ENCODE results near the gene ZNF268.

DNA sequence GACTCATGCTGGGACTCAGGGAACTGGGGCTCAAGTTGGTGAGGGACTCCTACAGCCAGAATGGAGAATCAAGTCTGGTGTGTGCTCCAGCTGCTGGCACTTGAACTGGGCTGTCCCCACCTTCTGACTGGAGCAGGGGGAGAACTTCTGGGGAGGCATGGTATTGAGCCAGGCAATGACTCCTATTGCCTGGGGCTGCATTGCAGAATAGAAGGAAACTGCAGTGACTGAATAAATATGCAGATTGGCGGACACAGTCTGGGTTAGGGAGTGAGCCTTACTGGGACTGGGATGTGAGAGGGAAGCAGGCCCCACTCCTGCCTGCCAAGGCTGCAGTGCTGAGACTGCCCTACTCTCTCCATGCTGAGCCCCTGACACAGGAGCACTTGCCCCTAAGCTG, 8.8 kb upstream of the ZNF268 start:
- no peak for TF ChIP-seq ZNF622 (IDR thresholded peaks at IDR 0.05)
- no peak for TF ChIP-seq HCFC1 (IDR thresholded peaks at IDR 0.05; ENCODE audit: low read length)
- no peak for TF ChIP-seq EP300 (IDR thresholded peaks at IDR 0.05; ENCODE audit: borderline replicate concordance in 1 of 2, control insufficient read depth in 1 of 2, low read depth in 2 of 2, low read length in 2 of 2)
- TF ChIP-seq, protein P1, sequence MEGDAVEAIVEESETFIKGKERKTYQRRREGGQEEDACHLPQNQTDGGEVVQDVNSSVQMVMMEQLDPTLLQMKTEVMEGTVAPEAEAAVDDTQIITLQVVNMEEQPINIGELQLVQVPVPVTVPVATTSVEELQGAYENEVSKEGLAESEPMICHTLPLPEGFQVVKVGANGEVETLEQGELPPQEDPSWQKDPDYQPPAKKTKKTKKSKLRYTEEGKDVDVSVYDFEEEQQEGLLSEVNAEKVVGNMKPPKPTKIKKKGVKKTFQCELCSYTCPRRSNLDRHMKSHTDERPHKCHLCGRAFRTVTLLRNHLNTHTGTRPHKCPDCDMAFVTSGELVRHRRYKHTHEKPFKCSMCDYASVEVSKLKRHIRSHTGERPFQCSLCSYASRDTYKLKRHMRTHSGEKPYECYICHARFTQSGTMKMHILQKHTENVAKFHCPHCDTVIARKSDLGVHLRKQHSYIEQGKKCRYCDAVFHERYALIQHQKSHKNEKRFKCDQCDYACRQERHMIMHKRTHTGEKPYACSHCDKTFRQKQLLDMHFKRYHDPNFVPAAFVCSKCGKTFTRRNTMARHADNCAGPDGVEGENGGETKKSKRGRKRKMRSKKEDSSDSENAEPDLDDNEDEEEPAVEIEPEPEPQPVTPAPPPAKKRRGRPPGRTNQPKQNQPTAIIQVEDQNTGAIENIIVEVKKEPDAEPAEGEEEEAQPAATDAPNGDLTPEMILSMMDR (IDR thresholded peaks at IDR 0.05 in 2 of 3, conservative IDR thresholded peaks at IDR 0.05 in 1 of 3; ENCODE audit: control insufficient read depth in 2 of 3, extremely low read depth in 1 of 3, insufficient read depth in 1 of 3, low read depth in 3 of 3, low read length in 3 of 3) = no peak
- TF ChIP-seq CEBPB (IDR thresholded peaks at IDR 0.05; ENCODE audit: borderline replicate concordance in 1 of 2, low read depth in 2 of 2, low read length in 2 of 2) = no peak
- TF ChIP-seq RFX5 (IDR thresholded peaks at IDR 0.05; ENCODE audit: low read depth, low read length) = no peak
- no peak for TF ChIP-seq ATF7 (IDR thresholded peaks at IDR 0.05; ENCODE audit: low read depth)
- TF ChIP-seq MEF2A (IDR thresholded peaks at IDR 0.05; ENCODE audit: insufficient read depth, low read depth, low read length) = no peak
- no peak for TF ChIP-seq EZH2 (IDR thresholded peaks at IDR 0.05; ENCODE audit: borderline replicate concordance, control insufficient read depth, low read depth, low read length)
- TF ChIP-seq, protein P2, sequence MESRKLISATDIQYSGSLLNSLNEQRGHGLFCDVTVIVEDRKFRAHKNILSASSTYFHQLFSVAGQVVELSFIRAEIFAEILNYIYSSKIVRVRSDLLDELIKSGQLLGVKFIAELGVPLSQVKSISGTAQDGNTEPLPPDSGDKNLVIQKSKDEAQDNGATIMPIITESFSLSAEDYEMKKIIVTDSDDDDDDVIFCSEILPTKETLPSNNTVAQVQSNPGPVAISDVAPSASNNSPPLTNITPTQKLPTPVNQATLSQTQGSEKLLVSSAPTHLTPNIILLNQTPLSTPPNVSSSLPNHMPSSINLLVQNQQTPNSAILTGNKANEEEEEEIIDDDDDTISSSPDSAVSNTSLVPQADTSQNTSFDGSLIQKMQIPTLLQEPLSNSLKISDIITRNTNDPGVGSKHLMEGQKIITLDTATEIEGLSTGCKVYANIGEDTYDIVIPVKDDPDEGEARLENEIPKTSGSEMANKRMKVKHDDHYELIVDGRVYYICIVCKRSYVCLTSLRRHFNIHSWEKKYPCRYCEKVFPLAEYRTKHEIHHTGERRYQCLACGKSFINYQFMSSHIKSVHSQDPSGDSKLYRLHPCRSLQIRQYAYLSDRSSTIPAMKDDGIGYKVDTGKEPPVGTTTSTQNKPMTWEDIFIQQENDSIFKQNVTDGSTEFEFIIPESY (IDR thresholded peaks at IDR 0.05) = no peak

Data from GM12878 (cell line).